Upper lobe of left lung (tissue), 4 donors: ENCODE data around the gene TEX54.

ENCODE experiments used
- CTCF ChIP-seq, 6 experiments: fragments of 450-650 bp in 4 of 6; fragments of 200-600 bp in 2 of 6; sonication (generic) in 2 of 6; IDR thresholded peaks; one replicate each; pipeline ENCODE4 v1.5.1; 2016 to 2019; ENCODE audit warnings: antibody characterized with exemption in 6 of 6
- EP300 ChIP-seq, 4 donors: sonication (generic); formaldehyde crosslinking; IDR thresholded peaks; one replicate each; pipeline ENCODE4 v1.5.1; 2017; ENCODE audit warnings: antibody characterized with exemption in 4 of 4, control low read depth in 2 of 4
- POLR2A ChIP-seq, 4 donors: fragments of 450-650 bp; IDR thresholded peaks; one replicate each; pipeline ENCODE4 v1.5.1; 2016 to 2017; ENCODE audit warnings: antibody characterized with exemption in 4 of 4, mild to moderate bottlenecking in 2 of 4

- TF ChIP-seq CTCF (IDR thresholded peaks at IDR 0.05) (peak in 4 of 6 experiments; percentile 9 to 47 (median 36)), POLR2A (IDR thresholded peaks at IDR 0.05) (peak; percentile 56 to 98 (median 88)), EP300 (IDR thresholded peaks at IDR 0.05) (peak in 1 of 4 donors; percentile 76)
These were observed 23.1 kb upstream of the TEX54 start for GRCh38 chr11:62855571-62856332.
